GM04504 (cell line): Measurements from ENCODE around the gene PPIF.

Source experiments
- DNase-seq: peaks from one replicate; pipeline ENCODE4 v3.0.0-alpha.2; 2012; ENCODE audit warnings: low read depth

The PPIF gene

DNA sequence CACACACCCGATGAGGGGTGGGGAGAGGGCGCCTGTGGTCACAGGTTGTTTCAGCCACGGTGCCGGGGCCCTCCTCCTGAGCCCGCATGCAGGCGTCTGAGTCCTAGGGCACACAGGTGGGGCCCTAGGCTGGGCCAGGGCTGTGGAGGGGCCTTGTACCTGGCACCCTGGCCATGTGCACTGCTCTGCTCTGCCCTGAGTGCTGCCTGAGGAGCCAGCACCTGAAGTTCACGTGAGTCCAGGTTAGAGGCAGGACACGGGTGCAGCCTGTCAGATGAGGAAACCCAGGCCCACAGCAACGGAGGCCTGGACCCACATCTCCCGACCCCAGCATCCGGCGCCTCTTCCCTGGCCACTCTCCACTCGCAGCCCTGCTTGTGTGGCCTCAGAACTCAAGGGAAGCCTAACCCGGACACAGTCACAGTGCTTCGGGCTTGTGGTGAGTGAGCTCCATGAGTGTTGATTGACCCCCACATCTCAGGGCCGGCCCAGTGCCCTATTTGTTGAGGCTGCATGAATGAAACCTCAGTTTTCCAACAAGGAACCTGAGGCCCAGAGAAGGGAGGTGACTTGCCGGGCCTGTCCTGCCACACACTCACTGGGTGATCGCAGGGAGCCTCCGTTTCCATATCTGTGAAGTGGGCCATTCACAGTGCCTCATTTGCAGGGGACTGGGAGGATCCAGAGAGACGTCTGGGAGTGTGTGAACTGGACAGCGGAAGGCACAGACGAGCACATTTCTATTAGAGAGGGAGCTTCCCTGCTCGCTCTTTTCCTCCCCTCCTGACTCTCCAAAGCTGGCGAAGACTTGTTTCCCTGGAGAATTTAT is 39.6 kb downstream of the PPIF start:
- DNase-seq = no peak

- no peak for DNase-seq
Measured at GRCh38 chr10:79387466-79387973, 40.3 kb downstream of the PPIF start.

DNA sequence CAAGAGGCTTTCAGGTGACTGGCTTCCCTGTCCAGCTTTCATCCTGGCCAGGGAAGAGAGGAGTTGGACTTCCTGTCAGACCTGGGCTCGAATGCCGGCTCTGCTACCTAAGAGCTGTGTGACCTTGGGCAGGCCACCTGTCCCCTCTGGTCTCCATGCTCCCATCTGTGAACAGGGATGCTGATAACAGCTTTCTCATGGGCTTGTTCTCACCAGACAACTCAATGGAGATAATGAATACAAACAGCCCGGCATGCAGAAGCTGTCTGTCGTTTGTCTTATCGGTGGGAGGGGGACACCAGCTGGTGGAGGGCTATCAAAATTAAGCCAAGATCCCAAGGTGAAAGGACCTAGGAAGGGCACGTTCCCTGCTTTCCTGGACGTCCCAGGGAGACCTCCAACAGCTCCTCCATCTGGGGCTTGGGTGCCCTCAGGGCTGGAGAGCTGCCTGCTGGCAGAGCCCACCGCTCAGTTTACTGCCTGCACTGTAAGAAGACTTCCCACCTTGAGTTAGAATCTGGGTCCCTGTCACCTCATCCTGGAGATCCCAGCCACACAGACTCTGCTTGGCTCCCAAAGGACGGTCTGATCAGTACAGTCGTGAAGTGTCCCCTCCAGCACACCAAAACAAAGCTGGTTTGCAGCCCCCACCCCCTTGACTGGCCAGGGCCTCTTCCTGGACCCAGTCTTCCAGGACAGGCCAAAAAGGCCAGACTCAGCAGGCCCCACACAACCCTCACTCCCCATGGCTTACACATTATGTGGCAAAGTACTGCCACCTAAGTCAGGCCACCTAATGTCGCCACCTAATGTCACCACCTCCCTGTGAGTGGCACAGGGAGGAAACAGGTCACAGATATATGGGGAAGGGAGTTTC is 40.9 kb downstream of the PPIF start:
- DNase-seq = no peak

- no peak for DNase-seq
Measured at GRCh38 chr10:79390057-79390456, 42.8 kb downstream of the PPIF start.

- DNase-seq = no peak
Measured at GRCh38 chr10:79390551-79391229, 43.4 kb downstream of the PPIF start.

DNA sequence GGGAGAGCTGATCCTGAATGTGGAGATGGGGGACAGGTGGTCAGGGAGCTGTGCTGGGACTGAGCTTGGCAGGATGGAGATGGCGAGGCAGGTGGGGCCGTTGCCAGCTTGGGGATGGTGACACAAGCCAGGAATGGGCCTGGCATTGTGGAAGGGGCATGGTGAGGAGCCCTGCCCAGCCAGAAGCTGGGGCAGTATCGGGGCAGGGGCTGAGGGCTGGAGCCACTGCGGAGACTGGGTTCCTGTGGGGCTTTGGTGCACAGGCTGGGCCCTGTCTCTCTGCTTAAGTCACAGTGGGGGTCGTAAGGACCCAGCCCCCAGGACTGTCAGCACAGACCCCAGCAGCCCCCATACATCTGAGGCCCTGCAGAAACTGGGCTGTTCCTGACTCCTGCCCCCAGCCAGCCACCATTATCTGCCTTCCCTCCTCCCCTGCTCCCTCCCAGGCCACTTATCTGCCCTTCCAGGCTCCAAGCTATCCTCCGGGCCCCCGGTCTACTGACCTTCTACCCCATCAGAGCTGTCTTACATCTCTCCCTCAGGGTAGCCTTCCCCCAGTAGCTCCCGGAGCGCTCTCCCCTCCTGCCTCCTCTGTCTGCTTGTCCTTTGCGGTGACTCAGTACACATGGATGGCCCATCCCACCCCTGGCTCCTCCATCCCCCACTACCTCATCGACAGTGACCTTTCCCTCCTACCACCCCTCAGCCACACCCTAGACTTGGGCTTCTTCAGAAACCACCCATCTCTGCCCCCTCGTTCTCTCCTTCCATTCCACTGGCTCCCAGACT is 44.2 kb downstream of the PPIF start:
- DNase-seq = no peak

GRCh38 chr10:79392020-79392398 is 44.7 kb downstream of the PPIF start:
- DNase-seq = no peak

GRCh38 chr10:79392506-79393176 is 45.4 kb downstream of the PPIF start:
- DNase-seq = no peak

- DNase-seq = no peak
Measured at GRCh38 chr10:79393221-79393923, 46.1 kb downstream of the PPIF start.

- DNase-seq = no peak
Measured at GRCh38 chr10:79393924-79394610, 46.8 kb downstream of the PPIF start.

GRCh38 chr10:79394664-79395063 is 47.4 kb downstream of the PPIF start:
- no peak for DNase-seq

- no peak for DNase-seq
Measured at GRCh38 chr10:79396520-79396919, 49.3 kb downstream of the PPIF start.

DNA sequence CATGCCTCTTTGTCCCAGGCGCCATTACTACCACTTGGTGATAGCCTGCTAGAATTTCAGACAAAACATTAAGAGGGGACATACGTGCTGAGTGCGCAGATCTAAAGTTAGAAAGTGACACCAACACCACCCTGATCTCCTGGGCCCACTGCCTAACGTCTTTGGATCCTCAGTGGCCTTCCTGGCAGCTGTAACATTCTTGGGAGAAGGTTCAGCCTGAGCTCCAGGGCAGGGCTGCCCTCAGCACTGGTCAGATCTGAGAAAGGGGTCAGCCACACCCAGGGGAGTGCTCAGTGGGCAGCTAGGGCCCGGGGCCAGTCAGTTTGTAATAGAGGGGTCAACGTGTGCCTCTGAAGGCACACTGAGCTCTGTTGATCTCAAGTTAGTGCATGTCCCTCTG is 49.8 kb downstream of the PPIF start:
- DNase-seq = no peak

DNA sequence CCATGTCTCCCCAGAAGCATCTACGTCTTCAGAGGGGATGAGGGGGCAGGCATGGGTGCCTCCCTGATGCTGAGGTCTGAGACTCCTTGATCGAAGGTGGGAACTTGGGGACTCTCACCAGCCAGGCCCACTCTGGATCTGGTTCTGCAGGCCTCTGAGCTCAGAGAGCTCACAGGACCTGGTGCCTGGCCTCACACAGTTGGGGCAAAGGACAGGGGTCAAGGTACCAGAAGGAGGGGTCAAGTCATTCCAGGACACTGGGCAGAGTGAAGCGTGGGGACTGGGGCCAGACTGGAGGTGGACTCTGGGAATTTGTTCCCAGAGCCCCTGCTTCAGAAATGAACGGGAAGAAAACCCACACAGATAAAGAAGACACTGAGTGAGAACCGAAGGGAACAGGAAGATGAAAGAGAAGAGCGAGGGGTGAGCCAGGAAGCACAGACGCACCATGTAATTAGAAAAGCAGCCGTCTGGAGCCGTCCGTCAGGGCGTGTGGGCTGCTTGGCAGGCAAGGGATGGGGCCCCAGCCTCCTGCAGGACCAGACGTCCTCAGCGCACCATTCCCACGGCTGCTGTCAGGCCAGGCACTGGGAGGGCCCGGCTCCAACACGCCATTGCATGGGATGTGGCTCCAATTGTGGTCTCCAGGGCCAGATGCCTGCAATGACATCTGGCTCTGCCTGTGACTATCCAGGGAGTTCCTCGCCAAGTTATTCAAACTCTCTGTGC is 50.5 kb downstream of the PPIF start:
- DNase-seq = peak; percentile 83

DNA sequence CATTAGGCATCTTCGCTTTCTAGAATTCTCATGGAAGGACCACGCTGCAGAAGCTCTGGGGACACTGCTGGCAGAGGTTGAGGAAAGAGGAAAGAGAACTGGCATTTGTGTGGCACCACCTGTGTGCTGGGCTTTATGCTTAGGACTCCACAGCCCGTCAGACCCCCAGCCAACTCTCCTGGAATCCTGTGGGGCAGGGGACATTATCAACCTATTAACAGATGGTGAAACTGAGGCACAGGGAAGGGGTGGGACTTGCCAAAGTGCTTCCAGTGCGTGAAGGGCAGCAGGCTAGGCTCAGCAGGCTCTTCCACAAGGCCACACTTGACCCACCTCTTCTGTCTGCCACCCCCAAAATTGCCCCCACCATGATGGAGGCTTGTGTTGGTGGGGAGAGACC is 51.4 kb downstream of the PPIF start:
- DNase-seq = no peak

GRCh38 chr10:79399223-79399831 is 52.1 kb downstream of the PPIF start:
- peak; percentile 97 for DNase-seq

DNA sequence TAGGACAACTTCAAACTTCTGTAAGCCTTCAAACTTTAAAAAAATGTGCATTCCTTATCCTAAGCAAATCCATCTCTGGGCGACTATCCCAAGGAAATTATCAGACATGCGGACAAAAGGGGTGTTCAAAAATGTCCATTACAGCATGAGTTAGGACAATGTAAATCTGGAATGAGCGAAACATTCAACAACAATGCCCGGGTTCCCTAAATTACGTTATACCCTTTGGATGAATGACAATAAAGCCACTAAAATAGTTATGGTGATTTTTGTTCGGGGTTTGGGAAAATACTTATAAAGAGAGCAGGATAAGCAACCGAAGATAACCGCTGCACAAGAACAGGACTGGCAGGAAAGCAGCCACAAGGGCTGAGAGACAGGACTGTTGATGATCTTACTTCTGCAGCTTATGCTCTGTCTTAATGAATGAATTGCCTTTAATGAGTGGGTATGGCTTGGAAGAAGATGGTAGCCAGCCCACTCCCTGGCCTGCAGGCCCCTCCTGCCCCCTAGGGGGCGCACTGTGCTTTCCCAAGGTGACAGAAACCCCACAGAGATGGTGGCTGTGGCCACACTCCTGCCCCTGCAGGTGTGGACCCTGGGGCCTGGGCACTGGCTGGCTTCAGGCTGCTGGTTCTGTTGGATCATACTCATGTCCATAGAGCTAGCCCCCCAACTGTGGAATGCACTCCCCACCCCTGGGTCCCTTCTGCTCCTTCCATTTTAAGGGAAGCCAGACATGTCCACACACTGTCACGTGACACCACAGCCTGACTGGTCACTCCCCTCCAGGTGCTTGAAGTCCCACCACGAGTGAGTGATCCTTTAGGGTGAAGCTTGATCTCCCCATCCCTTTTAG is 53.1 kb downstream of the PPIF start:
- DNase-seq = no peak
